GM19328 (cell line): ENCODE results near the gene ZBTB1.

Experiments used
- ATAC-seq: cut with Tn5 transposase; IDR thresholded peaks from one replicate; pipeline ENCODE4 v1.9.1; 2021; ENCODE audit warnings: mild to moderate bottlenecking, moderate library complexity; ENCODE audit not compliant: unreplicated experiment

Gene ZBTB1, protein sequence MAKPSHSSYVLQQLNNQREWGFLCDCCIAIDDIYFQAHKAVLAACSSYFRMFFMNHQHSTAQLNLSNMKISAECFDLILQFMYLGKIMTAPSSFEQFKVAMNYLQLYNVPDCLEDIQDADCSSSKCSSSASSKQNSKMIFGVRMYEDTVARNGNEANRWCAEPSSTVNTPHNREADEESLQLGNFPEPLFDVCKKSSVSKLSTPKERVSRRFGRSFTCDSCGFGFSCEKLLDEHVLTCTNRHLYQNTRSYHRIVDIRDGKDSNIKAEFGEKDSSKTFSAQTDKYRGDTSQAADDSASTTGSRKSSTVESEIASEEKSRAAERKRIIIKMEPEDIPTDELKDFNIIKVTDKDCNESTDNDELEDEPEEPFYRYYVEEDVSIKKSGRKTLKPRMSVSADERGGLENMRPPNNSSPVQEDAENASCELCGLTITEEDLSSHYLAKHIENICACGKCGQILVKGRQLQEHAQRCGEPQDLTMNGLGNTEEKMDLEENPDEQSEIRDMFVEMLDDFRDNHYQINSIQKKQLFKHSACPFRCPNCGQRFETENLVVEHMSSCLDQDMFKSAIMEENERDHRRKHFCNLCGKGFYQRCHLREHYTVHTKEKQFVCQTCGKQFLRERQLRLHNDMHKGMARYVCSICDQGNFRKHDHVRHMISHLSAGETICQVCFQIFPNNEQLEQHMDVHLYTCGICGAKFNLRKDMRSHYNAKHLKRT

DNA sequence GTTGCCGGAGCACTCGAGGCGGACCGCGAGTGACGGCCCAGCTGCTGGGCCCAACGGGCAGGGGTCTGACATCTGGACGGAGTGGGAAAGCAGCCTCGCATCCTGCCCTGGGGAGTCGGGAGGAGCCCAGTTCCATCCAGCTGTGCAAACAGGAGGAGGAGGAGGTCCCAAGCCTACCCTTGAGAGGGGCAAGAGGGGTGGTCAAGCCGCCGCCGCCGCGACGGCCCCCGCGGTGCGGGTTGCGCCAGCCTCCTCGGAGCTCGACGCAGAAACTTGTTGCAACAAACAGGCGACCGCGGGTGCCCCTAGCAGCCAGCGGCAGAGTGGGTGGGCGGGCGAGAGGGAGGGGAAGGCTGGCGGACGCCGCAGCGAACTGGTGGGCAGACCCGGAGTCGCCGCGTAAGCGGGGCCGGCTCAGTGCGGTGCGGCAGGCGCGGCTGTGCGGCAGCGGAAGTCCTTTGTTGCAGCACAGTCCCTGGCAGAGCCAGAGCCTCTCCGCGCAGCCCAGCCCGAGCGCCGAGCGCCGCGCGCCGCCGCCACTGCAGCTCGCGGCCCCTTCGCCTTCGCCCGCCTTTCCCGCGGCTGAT, at the start of gene ZBTB1:
ZBTB1 (plus strand) TSS at position 461 of the 587 bp plus-strand sequence. CDS start 16,735 bp downstream, outside the sequence.
- ATAC-seq = peak; percentile 26

DNA sequence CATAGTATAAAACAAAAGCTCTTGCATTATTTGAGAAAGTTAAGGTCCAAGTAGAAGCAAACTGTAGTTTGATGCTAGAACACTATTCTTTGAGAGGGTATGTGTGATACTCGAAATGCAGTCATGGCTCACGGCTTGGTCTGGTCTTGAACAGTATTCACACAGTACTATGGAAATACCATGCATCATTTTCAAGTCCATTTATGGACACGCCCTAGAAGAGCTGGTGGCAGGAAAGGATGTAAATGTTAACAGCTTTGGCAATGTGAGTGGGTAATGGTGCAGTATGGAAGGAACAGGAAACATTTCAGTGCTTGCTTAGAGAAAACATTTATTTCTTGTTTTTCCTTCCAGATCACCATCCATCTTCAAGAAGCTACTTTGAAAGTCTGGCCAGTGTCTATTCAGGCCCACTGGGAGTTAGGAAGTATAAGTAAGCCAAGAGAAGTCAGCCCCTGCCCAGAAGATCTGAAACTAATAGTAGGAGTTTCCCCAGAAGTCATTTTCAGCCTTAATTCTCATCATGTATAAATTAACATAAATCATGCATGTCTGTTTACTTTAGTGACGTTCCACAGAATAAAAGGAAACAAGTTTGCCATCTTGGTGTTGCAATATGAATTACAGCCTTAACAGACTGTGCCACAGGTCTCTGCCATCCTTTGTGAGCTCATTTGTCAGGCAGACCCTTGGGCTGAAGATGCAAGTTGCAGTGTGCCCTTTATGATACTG, 45.0 kb upstream of the ZBTB1 start:
- ATAC-seq = no peak

DNA sequence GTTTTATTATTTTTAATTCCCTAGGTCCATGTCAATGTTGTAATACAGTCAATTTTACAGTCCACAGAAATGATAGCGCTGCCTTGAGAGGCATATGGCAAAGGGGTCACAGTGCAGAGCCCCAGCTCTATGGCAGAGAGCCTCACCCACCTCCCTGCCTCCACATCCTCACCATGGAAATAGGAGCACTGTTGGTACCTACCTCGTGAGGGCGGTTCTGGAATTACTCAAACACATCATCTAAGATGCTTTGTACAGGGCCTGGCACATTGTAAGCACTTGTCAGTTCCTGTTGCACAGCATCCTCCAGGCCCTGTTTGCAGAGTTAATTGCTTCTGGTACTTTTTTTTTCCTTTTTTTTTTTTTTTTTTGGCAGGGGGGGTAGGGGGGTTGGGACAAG, 43.3 kb upstream of the ZBTB1 start:
- no peak for ATAC-seq

DNA sequence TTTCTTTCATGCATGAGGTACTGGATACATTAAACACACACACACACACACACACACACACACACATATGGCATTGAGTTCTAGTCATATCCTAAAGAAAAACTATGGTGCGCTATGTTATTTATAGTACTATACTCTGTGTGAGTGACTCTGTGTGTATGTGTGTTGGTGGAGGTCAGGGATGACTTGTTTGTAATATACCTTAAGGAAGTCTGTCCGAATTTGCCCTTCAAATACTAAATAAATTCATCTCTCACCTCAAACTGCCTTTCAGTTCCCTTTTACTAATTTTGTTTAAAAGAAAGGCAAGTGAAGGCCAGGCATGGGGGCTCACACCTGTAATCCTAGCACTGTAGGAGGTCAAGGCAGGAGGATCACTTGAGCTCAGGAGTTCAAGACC, 41.4 kb upstream of the ZBTB1 start:
- no peak for ATAC-seq

DNA sequence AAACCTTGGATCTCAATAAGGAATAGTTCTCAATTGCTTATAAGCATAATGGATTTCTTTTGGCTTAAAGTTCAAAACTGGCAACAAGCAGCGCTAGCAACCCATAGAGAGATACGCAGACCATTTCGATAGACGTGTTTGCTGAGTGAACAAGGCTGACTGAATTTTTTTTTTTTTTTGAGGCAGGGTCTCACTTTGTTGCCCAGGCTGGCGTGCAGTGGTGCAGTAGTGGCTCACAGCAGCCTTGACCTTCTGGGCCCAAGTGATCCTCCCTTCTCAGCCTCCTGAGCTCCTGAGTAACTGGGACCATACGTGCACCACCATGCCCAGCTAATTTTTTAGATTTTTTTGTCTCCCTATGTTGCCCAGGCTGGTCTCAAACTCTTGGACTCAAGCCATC, 40.7 kb upstream of the ZBTB1 start:
- ATAC-seq = no peak

DNA sequence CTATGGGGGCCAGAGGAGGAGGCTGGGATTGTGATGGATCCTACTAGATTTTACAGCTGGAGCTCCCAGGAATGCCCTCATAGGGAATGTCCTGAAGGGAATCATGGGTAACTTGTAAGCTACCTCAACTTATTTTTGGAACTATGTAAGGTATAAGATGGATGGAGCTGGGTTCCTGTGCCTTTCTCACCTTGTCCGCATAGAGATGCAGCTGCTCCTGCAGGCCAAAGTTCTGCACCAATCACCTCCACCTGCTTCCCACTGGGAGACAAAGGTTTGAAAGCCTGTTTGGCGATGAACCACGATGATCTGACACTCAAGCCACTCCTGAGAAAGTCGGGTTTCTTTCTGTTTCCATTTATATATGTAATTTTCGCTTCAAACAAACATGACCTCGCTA, 39.9 kb upstream of the ZBTB1 start:
- ATAC-seq = no peak

DNA sequence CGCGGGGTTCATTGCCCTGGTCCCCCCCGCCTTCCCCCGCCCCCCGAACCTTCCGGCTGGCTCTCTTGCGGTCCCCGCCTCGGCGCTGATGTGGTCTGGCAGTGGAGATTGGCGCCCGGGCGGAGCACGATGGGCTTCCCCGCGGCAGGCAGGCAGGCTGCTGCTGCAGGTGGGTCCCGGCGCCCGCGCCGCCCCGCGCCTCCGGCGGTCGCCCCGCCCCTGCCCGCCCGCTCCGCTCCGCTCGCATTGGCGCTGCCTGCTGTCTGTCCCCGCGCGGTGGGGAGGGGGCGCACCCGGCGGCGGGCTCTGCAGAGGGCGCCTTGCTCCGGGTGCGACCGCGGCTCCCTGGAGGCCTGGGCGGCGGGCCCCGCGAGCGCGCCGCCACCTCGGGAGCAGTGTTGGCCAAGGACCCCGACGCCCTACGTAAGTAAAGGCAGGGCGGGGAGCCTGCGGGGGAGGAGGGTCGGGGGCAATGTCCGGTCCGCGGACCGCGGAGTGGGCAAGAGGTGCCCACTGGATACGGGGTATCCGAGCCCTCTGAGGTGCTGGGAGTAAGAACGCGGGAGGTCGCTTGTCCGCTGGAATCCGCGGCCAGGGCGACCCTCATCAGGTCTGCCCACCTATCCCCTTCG, 39.3 kb upstream of the ZBTB1 start, which contains the start of gene AKAP5:
AKAP5 (plus strand) TSS at position 309 of the 632 bp plus-strand sequence. CDS start 2,896 bp downstream, outside the sequence.
- ATAC-seq = peak; percentile 47

DNA sequence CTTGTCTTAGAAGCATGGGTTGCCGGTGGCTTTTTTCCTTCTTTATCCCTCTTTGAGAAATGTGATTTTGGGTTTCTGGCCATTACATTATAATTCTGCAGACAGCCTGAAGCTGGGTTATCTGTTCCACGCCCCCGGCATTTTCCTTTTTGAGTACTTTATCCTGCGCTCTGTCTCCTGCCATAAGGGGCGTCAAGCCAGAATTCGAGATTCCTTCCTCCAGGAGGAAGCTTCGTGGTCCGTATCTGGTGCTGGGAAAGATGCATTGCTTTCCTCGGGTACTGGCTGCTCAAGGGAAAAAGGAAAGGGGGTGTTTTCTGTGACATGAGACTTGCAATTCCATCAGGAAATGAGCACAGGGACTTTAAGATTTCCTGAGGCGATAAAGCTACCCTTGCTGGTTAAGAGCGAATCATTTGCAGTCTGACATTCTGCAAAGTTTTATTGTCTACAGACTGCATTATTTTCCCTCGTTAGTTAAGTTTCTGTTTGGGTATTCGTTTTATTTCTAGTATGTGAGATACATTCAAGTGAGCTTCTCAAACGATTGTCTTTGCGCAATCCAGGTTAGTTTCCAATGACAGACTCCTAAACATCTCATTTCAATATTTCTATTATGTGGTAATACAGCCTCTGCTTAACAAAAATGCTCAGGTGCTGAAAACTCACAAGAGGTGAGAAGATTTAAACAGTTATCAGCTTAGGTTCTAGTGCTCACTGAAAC, 38.6 kb upstream of the ZBTB1 start:
- no peak for ATAC-seq

DNA sequence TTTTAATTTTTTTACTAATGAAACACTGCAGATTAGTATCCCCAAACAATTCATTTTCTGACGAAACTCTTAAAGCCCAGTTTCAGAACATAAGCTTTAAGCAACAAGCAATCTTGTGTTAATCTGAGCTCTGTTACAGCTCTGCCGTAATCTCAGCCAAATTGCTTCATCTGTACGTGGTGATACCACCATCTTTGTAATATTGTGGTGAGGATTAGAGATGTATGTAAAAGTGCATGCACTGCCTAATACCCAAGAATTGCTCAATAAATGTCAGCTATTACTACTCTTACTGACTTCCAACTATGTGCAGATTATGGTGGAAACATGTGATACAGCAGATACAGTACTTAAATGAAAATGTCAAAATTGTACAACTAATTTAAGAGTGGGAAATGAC, 37.5 kb upstream of the ZBTB1 start:
- no peak for ATAC-seq

DNA sequence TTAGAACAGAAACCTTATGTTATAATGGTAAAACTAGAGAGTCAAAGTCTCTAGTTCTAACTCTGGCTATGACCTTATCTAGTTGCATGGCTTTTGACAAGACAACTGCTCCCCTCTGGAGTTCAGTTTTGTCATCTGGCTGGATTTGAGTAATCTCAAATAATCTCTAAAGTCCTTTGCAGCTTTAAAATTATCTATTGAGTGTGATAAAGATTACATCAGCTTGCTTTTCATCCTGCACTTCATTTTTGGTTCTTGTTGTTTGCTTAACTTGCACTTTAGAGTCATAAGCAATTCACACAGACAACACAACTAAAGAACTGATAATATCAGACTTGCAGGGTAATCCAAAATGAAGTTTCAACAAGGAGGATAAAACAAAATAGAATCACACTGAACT, 37.0 kb upstream of the ZBTB1 start:
- no peak for ATAC-seq

DNA sequence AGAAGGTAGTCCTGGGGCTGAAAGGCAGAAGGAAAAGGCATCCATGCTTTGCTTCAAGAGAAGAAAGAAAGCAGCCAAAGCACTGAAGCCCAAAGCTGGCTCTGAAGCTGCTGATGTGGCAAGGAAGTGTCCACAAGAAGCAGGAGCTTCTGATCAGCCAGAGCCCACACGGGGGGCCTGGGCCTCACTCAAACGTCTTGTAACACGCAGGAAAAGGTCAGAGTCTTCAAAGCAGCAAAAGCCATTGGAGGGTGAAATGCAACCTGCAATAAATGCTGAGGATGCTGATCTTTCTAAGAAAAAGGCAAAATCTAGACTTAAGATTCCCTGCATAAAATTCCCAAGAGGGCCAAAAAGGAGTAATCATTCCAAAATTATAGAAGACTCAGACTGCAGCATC, 36.1 kb upstream of the ZBTB1 start:
- no peak for ATAC-seq

DNA sequence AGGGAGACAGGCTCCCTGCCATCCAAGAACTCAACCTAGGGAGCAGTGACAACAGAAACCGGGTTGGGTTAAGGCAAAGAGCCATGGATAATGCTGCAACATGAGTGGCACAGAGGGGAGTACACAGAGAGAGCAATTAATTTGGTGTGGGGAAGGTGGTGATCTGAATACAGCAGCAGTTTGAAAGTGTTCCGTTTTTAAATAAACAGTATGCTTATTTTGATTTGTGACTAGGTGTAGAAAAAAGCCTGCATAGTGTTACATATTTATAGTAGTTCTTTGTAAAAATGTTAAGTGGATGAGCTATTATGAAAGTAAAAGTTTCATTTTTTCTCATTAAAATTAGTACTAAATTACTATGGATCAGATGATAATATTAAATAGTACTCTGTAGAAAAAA, 30.5 kb upstream of the ZBTB1 start:
- ATAC-seq = no peak

DNA sequence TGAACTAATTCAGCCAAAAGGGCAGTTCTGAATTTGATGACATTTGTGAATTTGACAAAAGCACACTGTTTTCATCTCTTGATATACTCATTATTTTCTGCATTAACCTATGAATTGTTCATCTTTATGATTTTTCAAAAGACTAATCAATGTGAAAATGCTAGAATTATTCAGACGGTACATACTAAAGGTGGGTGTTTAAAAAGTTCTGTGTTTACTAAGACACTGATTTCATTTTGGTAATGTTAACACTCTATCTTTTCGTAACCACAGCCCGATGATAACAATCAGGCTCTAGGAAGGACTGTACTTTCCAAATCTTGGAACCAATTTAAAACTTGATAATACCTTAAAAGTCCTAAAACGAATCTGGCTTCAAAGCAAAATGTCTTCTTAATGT, 29.9 kb upstream of the ZBTB1 start:
- ATAC-seq = no peak

DNA sequence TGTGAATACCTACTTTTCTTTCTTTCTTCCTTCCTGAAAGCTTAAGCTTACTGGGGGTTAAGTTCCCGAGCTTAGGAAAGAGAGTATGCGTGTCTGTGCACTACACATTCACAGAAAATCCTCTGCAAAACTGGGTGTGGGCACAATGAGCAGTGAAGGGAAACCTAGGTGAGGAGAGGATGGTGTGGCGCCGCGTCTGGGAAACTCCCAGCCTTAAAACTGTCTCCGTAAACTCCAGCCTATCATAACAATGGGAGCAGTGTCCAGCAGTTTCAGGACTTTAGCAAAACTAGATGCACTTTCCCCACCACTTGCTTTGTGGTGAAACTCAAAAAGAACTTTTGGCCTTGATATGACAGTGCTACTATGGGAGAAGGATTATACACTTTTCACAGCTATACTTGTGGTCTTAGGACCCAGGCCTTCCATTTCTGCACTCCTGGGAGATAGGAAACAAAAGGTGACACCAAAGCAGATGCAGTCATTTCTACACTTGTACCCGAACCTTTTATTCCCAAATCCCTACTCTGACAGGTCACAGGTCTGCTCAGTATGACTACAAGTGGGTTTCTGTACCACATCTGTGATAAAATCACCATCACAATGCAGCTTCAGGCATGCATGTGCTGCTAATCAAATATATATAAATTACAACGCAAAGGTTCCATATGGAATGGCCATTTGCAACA, 28.8 kb upstream of the ZBTB1 start:
- ATAC-seq = no peak

DNA sequence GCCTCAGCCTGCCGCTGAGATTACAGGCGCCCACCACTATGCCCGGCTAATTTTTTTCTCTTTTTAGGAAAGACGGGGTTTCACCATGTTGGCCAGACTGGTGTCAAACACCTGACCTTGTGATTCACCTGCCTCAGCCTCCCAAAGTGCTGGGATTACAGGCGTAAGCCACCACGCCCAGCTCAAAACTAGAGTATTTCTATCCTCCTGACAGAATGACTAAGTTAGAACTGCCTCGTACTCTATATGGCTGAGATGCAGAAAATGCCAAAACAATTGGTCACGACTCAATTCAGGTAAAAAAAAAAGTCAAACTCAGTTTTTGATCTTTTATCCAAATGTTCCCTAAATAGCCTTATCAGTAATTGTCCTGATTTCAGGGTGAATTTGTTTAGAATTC, 28.1 kb upstream of the ZBTB1 start:
- ATAC-seq = no peak

DNA sequence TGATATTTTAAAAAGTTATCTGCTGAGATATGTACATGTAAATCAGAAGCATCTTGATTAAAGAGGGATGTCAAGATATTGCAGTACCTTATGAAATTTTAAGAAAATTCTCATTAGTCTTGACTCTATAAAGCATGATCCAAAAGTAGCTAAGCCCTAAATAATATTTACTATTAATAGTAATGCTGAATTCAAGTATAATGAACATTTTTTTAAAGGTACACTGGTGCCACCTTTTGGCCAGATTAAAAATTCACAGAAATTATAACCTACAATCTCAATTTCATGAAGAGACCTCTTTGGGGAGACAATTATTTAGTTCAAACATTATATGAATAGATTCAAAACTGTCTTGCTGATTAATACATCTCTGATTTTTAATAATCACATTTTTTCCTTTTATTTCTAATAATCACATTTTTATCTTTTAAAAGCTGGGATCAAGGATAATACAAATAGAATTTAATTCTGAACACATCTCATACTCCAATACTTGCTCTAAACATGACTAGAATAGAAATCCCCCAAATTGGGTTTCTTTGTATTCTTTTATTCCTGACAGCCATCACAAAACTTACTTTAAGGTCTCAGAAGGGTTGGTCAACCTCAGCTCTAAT, 25.8 kb upstream of the ZBTB1 start:
- no peak for ATAC-seq

DNA sequence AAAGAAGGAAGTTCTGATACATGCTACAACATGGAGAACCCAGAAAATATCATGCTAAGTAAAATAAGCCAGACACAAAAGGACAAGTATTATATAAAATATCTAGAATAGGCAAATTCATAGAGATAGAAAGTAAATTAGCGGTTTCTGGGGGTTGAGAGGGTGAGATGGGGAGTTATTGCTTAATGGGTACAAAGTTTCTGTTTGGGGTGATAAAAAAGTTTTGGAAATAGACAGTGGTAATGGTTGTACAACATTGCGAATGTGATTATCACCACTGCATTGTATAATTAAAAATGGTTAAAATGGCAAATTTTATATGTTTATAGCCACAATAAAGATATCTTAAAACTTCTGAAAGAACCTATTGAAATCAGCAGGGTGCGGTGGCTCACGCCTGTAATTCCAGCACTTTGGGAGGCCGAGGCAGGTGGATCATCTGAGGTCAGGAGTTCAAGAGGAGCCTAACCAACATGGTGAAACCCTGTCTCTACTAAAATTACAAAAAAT, 15.9 kb upstream of the ZBTB1 start:
- ATAC-seq = no peak

DNA sequence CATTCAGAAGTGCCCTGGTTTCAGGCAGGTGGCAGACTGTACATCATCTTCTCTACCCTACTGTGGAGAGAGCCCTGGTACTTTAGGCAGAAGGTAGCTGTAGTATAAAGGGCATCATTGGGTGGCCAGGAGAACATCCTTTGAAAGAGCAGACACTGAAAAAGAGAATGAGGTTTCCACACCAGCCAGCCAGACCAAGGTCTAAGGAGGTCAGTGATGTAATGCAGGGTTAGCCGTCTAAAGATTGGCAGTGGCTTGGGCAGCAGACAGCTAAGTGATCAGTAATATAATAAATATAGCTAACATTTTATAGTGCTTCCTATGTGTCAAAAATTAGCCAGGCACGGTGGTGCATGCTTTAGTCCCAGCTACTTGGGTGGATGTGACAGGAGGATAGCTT, 12.9 kb upstream of the ZBTB1 start:
- no peak for ATAC-seq

DNA sequence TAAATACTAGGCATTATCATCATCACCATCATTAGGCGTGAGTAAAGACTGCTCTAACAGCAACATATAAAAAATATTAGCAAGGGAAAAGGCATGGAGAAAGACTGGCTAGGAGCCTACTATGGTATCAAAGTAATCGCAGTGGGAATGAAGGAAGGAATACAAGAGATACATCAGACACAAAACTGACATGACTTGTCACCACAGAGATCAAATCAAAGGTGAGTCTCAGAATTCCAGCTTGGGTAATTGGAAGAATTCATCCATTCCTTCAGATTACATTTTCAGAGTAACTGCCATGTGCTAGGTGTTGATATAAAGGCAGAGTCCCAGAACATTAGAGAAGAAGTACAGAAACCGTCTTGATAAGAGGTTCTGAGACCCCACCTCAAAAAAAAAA, 11.1 kb upstream of the ZBTB1 start:
- no peak for ATAC-seq
